Neural cell (in vitro differentiated cells): ENCODE measurements around the gene HEXIM2.

ENCODE experiments used
- CTCF ChIP-seq: fragments of 450-650 bp; IDR thresholded peaks from 2 replicates; pipeline ENCODE4 v1.5.1; 2014; ENCODE audit warnings: antibody characterized with exemption, mild to moderate bottlenecking, moderate library complexity; ENCODE audit not compliant: poor library complexity, severe bottlenecking
- EP300 ChIP-seq: fragments of 450-650 bp; conservative IDR thresholded peaks from 2 replicates; pipeline ENCODE4 v1.6.1; 2014; ENCODE audit warnings: antibody characterized with exemption, mild to moderate bottlenecking, moderate library complexity; ENCODE audit not compliant: poor library complexity, severe bottlenecking
- POLR2AphosphoS5 ChIP-seq: IDR thresholded peaks from 2 replicates; pipeline ENCODE4 v1.6.1; 2012
- REST ChIP-seq: IDR thresholded peaks from 2 replicates; pipeline ENCODE4 v1.6.1; 2012; ENCODE audit warnings: borderline replicate concordance
- TAF1 ChIP-seq: IDR thresholded peaks from 2 replicates; pipeline ENCODE4 v1.6.1; 2012; ENCODE audit warnings: low read depth

- TF ChIP-seq REST (no peak), EP300 (no peak), CTCF (no peak), POLR2AphosphoS5 (no peak), TAF1 (no peak)
These were observed 43.0 kb upstream of the HEXIM2 start for GRCh38 chr17:45118691-45119090.
